ENCODE measurements around the gene BEND7.

GRCh38 chr10:13528123-13528874 lies 515 bp downstream of the BEND7 start:
- TF ChIP-seq CTCF (optimal IDR thresholded peaks at IDR 0.05 in 1 of 3, IDR thresholded peaks at IDR 0.05 in 1 of 3, conservative IDR thresholded peaks at IDR 0.05 in 1 of 3; ENCODE audit: extremely low read depth in 1 of 3, insufficient read depth in 2 of 3, low read length in 3 of 3), result no peak
- TF ChIP-seq EZH2 (IDR thresholded peaks at IDR 0.05; ENCODE audit: low read length), result no peak
